CD14-positive monocyte (primary cell): Measurements from ENCODE around the gene TMEM92. TPM values are rescaled to one million over a fixed set of nuclear protein-coding genes. Genes with fewer than 3 reads are reported as not detected.
A peak's percentile ranks its signal among the peaks of the same experiment; 100 is the strongest.

Experiments
- DNase-seq, 3 donors: peaks; one replicate each; pipeline ENCODE4 v3.0.0-alpha.2; 2011 to 2022
- H2AFZ ChIP-seq: 2 replicates; pipeline ENCODE4 v1.6.0; 2012; ENCODE audit warnings: mild to moderate bottlenecking, low read depth, low read length, inconsistent platforms; ENCODE audit not compliant: insufficient read depth, poor library complexity, severe bottlenecking
- H3K27ac ChIP-seq, 2 donors: 1 replicate in 1 of 2; 2 replicates in 1 of 2; pipeline ENCODE4 v1.5.1; 2012 to 2013; ENCODE audit warnings: low read length in 2 of 2, control low read depth in 1 of 2, inconsistent platforms in 1 of 2, low read depth in 1 of 2, mild to moderate bottlenecking in 1 of 2
- H3K27me3 ChIP-seq, 2 donors: one replicate each; pipeline versions ENCODE4 v1.6.0 to v1.6.1; 2011 to 2013; ENCODE audit warnings: low read length in 2 of 2; ENCODE audit not compliant: control insufficient read depth in 2 of 2, insufficient read depth in 2 of 2
- H3K36me3 ChIP-seq, 2 donors: replicated peaks in 1 of 2; 1 replicate in 1 of 2; 2 replicates in 1 of 2; pipeline versions ENCODE4 v1.5.1 to v1.6.1; 2012 to 2013; ENCODE audit warnings: low read length in 2 of 2, control low read depth in 1 of 2, inconsistent platforms in 1 of 2, mild to moderate bottlenecking in 1 of 2; ENCODE audit not compliant: insufficient read depth in 2 of 2, control insufficient read depth in 1 of 2
- H3K4me1 ChIP-seq, 2 donors: 1 replicate in 1 of 2; 2 replicates in 1 of 2; pipeline versions ENCODE4 v1.5.1 to v1.6.1; 2012 to 2013; ENCODE audit warnings: low read length in 2 of 2, control low read depth in 1 of 2, inconsistent platforms in 1 of 2, mild to moderate bottlenecking in 1 of 2, moderate library complexity in 1 of 2; ENCODE audit not compliant: insufficient read depth in 2 of 2, control insufficient read depth in 1 of 2
- H3K4me2 ChIP-seq: replicated peaks from 2 replicates; pipeline ENCODE3; 2012; ENCODE audit warnings: low read length, moderate library complexity, mild to moderate bottlenecking; ENCODE audit not compliant: poor library complexity, severe bottlenecking; ENCODE audit errors: extremely low read depth
- H3K4me3 ChIP-seq, 3 experiments: fragments of 200-600 bp in 1 of 3; sonication (generic) in 1 of 3; replicated peaks in 1 of 3; 1 replicate in 2 of 3; 2 replicates in 1 of 3; pipeline ENCODE4 v1.5.1; 2011 to 2013; ENCODE audit warnings: low read length in 3 of 3, mild to moderate bottlenecking in 3 of 3, control low read depth in 2 of 3, low read depth in 2 of 3, inconsistent platforms in 1 of 3, moderate library complexity in 1 of 3
- H3K79me2 ChIP-seq: 2 replicates; pipeline ENCODE4 v1.6.0; 2012; ENCODE audit warnings: mild to moderate bottlenecking, control low read depth, inconsistent platforms, low read length, moderate library complexity; ENCODE audit not compliant: insufficient read depth
- H3K9ac ChIP-seq: 2 replicates; pipeline ENCODE4 v1.6.0; 2017; ENCODE audit warnings: low read length, mild to moderate bottlenecking; ENCODE audit not compliant: insufficient read depth, poor library complexity, severe bottlenecking
- H3K9me3 ChIP-seq, 2 donors: replicated peaks in 1 of 2; 1 replicate in 1 of 2; 2 replicates in 1 of 2; pipeline versions ENCODE4 v1.5.1 to v1.6.1; 2012 to 2013; ENCODE audit warnings: low read length in 2 of 2, control low read depth in 1 of 2; ENCODE audit not compliant: control insufficient read depth in 1 of 2, insufficient read depth in 1 of 2
- H4K20me1 ChIP-seq: 2 replicates; pipeline ENCODE4 v1.6.0; 2012; ENCODE audit warnings: mild to moderate bottlenecking, low read length, control low read depth, moderate library complexity; ENCODE audit not compliant: insufficient read depth
- H3K27ac Mint-ChIP-seq, 7 donors: one replicate each; pipeline ENCODE4 v1.8.0; 2020; ENCODE audit warnings: mild to moderate bottlenecking in 7 of 7, mixed read lengths in 7 of 7, moderate library complexity in 6 of 7, inconsistent platforms in 2 of 7
- H3K27me3 Mint-ChIP-seq, 3 donors: one replicate each; pipeline ENCODE4 v1.8.0; 2021 to 2022; ENCODE audit warnings: low read depth in 3 of 3, mild to moderate bottlenecking in 3 of 3, mixed read lengths in 3 of 3, moderate library complexity in 3 of 3, inconsistent platforms in 1 of 3
- H3K36me3 Mint-ChIP-seq, 2 donors: one replicate each; pipeline ENCODE4 v1.8.0; 2020; ENCODE audit warnings: mixed read lengths in 2 of 2, inconsistent platforms in 1 of 2, mild to moderate bottlenecking in 1 of 2
- H3K4me1 Mint-ChIP-seq: one replicate; pipeline ENCODE4 v1.8.0; 2020; ENCODE audit warnings: mild to moderate bottlenecking, mixed read lengths
- H3K4me3 Mint-ChIP-seq, 2 donors: one replicate each; pipeline ENCODE4 v1.8.0; 2020; ENCODE audit warnings: mild to moderate bottlenecking in 2 of 2, mixed read lengths in 2 of 2, moderate library complexity in 1 of 2
- H3K9me3 Mint-ChIP-seq, 7 donors: one replicate each; pipeline ENCODE4 v1.8.0; 2020 to 2022; ENCODE audit warnings: mixed read lengths in 7 of 7, mild to moderate bottlenecking in 6 of 7, moderate library complexity in 6 of 7, inconsistent platforms in 2 of 7
- WGBS: methylation state at CpG from one replicate; pipeline ENCODE4 v1.1.5; 2013; ENCODE audit warnings: missing lambda C conversion rate; ENCODE audit not compliant: insufficient coverage; 5-methylcytosine and 5-hydroxymethylcytosine counted together
- intact Hi-C, 2 donors: fragments of 100-400 bp; cut with micrococcal nuclease; formaldehyde crosslinking; loops; one replicate each; pipeline versions ENCODE4 v1.15.0 to v1.15.1; 2023
- polyA plus RNA-seq, 3 donors: library from polyadenylated mRNA; depleted of rRNA in 1 of 3; unstranded in 2 of 3; stranded (reverse) in 1 of 3; fragments of 300-500 nt in 2 of 3; fragments of >200 nt in 1 of 3; fragmentation: Illumina TruSeq in 2 of 3; gene quantifications; 1 replicate in 2 of 3; 2 replicates in 1 of 3; pipeline ENCODE4 v1.2.3, GENCODE V29; 2012 to 2021
- TF ChIP-seq, protein P1 (sequence below): fragments of 200-600 bp; IDR thresholded peaks from one replicate; pipeline ENCODE4 v1.8.0; 2022; ENCODE audit warnings: antibody characterized with exemption, mild to moderate bottlenecking

TMEM92 gene
- polyA plus RNA-seq, 3 donors: not detected

DNA sequence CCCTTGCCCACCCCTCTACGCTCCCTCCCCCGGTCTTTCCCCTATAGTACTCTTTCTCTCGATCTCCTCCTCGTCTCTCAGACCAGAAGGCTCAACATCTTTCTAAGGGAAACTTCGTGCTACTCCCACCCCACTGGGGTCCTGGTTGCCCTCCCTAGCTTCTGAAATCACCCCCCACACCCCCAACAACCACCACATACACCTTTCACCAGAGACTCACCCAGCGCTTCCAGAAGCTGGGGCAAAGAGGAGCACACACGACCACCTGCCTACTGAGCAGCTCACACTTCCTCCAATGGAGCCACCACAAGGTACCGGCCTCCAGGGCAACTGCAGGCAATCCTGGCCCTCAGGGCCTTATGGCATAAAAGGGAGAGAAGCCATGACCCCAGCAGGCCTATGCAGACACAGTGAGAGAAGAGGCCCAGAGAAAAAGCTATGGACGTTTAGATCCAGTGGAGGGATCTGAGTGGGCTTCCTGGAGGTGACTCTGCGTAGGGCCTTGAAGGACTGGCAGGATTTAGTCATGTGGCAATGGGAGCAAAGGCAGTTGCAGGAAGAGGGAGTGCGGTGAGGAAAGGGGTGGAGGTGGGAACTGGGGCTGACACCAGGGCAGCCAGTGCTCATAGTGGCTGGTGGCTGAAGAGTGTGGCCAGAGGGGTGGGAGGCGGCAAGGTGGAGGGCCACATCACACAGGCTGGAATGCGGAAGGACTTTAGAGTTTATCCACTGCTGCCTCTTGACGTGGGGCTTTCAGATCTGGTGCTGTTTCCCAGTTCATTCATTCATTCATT, 12.1 kb upstream of the TMEM92 start:
- Histone ChIP-seq H3K9ac (no peak overlapping the region), H3K27ac (no peak overlapping the region), H3K9me3 (no peaks in the 10 kb centered on the region), H3K36me3 (no peaks in the 10 kb centered on the region), H3K79me2 (no peaks in the 10 kb centered on the region), H3K4me1 (no peaks in the 10 kb centered on the region), H4K20me1 (no peaks in the 10 kb centered on the region), H3K4me2 (no peak overlapping the region), H3K4me3 (no peak overlapping the region), H2AFZ (no peak overlapping the region), H3K27me3 (no peaks in the 10 kb centered on the region)
- WGBS: 79% methylated on average over 11 of the region's 14 CpGs
- Mint-ChIP-seq H3K27me3 (peaks cover 5 to 11% (median 6%) of the 10 kb centered on the region in 3 donors), H3K9me3 (no peaks in the 10 kb centered on the region), H3K36me3 (no peaks in the 10 kb centered on the region), H3K4me1 (peaks cover 2% of the 10 kb centered on the region), H3K4me3 (no peak overlapping the region), H3K27ac (peak overlapping the region in 1 of 7 donors; percentile 57)
- intact Hi-C loops: no loop called here
- no peak for DNase-seq
- TF ChIP-seq, protein P1, sequence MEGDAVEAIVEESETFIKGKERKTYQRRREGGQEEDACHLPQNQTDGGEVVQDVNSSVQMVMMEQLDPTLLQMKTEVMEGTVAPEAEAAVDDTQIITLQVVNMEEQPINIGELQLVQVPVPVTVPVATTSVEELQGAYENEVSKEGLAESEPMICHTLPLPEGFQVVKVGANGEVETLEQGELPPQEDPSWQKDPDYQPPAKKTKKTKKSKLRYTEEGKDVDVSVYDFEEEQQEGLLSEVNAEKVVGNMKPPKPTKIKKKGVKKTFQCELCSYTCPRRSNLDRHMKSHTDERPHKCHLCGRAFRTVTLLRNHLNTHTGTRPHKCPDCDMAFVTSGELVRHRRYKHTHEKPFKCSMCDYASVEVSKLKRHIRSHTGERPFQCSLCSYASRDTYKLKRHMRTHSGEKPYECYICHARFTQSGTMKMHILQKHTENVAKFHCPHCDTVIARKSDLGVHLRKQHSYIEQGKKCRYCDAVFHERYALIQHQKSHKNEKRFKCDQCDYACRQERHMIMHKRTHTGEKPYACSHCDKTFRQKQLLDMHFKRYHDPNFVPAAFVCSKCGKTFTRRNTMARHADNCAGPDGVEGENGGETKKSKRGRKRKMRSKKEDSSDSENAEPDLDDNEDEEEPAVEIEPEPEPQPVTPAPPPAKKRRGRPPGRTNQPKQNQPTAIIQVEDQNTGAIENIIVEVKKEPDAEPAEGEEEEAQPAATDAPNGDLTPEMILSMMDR: no peak

GRCh38 chr17:50263331-50264262, 10.7 kb upstream of the TMEM92 start:
- Histone ChIP-seq H4K20me1 (no peaks in the 10 kb centered on the region), H3K9me3 (no peaks in the 10 kb centered on the region), H3K4me2 (no peak overlapping the region), H2AFZ (no peak overlapping the region), H3K79me2 (no peaks in the 10 kb centered on the region), H3K9ac (no peak overlapping the region), H3K4me1 (no peaks in the 10 kb centered on the region), H3K27ac (no peak overlapping the region), H3K4me3 (no peak overlapping the region), H3K36me3 (no peaks in the 10 kb centered on the region), H3K27me3 (no peaks in the 10 kb centered on the region)
- DNase-seq: no peak
- no peaks in the 10 kb centered on the region for H3K9me3 Mint-ChIP-seq
- no peaks in the 10 kb centered on the region for H3K36me3 Mint-ChIP-seq
- TF ChIP-seq, protein P1: no peak
- peak overlapping the region in 1 of 7 donors; percentile 35 for H3K27ac Mint-ChIP-seq
- peaks cover 4% of the 10 kb centered on the region for H3K4me1 Mint-ChIP-seq
- intact Hi-C loops: no loop called here
- H3K27me3 Mint-ChIP-seq: peaks cover 7 to 12% (median 11%) of the 10 kb centered on the region in 3 donors
- no peak overlapping the region for H3K4me3 Mint-ChIP-seq
- 100% methylated on average over 6 of the region's 10 CpGs for WGBS
